Bone marrow (tissue), 2 donors: ENCODE data around the gene TGFB2.
"Not testable (repeated sequence)": the region's sequence is repeated elsewhere in the genome, so short reads cannot be mapped to it uniquely, and the experiment has no call there.

Experiments used
- DNase-seq, 2 donors: peaks; one replicate each; lab custom pipeline; 2025; lab: John Stamatoyannopoulos, UW

TGFB2 gene

DNA sequence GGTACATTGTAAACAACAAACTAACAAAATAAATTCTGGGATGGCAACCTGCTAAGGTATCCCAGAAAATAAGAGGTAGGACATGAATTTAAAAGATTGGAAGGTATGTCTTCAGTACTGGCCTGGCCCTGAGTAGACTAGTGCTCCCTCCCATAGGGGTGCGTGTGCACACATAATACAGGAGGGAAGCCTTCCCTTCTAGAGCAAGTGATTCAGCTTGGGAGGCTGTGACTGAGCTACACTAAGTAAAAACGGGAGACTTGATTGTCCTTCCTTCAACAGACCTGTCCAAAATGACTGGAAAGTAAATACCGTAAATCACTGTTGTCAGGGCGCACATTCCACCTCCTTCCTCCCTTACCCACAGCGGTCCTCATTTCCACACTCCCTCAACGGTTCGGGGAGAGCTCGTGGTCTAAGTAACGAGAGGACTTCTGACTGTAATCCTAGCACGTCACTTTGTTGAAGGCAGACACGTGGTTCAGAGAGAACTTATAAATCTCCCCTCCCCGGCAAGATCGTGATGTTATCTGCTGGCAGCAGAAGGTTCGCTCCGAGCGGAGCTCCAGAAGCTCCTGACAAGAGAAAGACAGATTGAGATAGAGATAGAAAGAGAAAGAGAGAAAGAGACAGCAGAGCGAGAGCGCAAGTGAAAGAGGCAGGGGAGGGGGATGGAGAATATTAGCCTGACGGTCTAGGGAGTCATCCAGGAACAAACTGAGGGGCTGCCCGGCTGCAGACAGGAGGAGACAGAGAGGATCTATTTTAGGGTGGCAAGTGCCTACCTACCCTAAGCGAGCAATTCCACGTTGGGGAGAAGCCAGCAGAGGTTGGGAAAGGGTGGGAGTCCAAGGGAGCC lies at the start of gene TGFB2:
Gene TGFB2 (plus strand): TSS at position 523 of the 859 bp plus-strand sequence. CDS start 1,366 bp downstream, outside the sequence.
- DNase-seq, result no peak

DNA sequence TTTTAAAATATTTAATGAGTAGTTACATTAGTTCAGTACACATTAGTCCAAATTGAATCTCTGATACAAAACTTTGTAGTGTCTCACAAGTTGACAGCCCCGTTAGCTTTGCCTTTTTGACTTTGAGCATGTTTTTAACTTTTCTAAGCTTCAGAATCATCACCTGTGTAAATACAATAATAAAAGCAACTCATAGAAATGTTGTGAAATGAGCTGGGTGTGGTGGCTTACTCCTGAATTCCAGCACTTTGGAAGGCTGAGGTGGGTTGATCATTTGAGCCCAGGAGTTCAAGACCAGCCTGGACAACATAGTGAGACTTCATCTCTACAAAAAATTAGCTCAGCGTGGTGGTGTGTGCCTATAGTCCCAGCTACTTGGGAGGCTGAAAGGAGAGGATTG lies 49.0 kb upstream of the TGFB2 start:
- no peak for DNase-seq

DNA sequence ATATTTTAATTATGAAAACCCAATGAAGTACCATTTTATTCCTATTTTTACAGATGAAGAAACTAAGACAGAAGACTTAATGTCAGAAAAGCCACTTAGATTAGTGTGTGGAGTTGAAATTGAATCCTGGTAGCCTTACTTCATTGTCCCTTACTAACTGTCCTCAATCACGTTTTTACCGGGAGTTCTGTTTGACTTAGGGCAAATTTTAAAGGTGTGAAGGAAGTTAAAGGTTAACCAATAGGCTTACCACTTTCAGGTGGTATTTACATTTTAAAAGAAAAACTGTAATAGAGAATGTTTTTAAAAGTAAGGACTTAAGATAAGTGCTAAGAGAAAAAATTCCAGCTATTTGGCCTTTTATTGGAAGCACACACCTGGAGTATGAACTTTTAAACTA lies 47.7 kb upstream of the TGFB2 start:
- no peak for DNase-seq

DNA sequence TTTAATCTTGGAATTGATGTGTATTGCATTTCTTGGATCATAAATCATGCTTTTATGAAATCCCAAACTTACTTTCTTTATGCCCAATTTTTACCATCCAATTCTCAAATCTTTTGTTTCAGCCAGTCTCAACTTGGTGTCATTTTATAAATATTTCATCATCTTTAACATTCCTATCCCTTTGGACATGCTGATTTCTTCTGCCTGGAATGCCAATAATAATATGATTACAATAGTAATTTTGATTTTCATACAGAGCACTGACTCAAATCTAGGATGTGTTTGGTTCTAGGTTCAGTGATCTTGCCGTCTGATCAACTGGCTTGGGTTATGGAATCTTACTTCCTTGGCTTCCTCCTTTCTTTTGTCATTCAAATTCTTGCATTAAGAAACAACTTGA lies 47.3 kb upstream of the TGFB2 start:
- no peak for DNase-seq

DNA sequence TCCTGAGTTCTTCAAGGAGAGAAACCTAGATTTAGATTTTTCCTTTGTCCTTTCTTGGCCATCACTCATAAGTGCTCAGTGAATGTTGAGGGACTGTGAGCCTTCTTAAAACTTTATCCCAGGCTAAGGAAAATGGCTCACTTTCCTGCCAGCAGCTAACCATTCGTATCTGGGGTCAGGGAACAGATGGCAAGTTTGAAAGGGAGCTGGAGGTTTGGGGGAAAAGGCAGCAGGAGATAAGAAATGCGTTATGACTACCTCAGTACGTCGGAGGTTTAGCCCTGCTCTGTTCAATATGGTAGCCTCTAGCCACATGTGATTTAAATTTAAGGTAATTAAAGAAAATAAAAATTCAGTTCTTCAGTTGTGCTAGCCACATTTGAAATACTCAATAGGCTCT lies 46.7 kb upstream of the TGFB2 start:
- no peak for DNase-seq

DNA sequence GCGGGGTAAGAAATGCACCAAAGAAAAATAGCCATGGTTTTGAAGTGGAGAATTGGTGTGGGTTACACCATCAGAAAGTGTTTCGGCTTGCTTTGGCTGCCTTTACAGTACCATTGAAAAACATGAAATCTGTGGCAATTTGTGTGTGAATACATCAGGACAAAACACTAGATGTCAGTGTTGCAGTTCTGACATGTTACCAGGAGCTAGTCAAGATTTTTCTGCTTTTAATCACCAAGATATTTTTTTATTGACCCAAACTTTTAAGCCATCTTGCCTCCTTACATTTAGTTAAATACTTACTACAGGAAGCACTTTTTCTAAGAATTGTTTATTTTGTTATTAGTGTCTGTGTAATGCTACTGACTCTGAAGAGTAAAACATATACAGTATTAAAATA lies 45.7 kb upstream of the TGFB2 start:
- DNase-seq, result no peak

DNA sequence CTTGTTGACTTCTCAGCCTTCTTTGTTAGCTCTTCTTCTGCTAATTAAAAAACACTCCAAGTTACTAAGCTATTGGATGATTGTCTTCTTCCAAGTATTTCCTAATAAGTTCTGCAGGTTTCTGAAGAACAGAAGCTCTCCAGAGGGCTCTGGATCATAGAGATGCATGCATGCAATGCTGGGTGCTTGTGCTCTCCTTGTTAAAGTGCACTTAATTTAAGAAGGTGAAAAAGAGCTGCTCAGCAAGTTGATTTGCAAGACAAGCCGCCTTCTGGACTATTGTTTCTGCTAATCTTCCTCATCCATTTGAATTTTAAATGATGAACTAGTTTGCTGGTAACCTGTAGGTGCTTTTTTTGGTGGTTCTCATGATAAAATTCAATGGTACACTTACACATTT lies 43.9 kb upstream of the TGFB2 start:
- DNase-seq, result no peak

DNA sequence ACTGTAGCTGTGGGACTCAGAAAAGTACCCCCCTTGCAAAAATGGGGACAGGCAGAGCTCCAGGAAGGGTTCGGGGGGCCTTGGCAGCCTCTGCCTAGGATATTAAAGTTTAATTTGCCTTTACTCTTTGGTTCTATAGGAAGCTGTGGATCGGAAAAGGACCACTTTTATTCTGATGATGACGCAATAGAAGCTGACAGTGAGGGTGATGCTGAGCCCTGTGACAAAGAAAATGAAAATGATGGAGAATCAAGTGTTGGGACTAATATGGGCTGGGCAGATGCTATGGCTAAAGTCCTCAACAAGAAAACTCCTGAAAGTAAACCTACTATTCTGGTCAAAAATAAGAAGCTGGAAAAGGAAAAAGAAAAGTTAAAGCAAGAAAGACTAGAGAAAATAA lies 43.0 kb upstream of the TGFB2 start:
- no peak for DNase-seq

DNA sequence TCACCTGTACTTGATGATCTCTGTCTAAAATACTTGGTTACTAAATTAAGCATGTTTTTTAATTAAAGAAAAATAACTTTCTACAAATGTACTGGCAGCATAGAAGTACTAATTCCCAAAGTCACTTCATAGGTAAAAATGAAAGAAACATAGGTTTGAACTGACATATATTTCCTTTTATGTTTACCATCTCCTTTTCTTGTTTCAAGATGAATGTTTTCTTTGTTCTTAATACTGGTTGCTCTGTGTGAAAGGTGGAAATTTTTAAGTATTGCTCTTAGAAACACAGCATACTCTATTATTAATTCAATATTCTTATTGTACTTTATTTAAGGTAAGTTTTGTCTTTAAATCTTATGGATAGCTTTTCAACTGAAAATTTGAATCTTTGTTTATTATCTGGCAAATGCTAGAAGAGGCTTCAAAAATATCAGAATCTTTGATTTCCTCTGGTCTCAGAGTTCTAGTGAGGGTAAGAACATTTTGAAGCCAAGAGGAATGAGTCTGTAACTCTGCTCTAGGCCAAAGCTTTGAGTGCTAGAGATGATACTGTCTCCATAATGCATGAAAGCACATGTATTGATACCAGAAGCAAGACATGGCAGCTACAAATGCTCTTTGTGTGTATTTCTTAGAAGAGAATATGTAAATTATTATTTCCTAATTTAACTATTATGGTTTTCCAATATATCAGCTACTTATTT lies 41.8 kb upstream of the TGFB2 start:
- no peak for DNase-seq

DNA sequence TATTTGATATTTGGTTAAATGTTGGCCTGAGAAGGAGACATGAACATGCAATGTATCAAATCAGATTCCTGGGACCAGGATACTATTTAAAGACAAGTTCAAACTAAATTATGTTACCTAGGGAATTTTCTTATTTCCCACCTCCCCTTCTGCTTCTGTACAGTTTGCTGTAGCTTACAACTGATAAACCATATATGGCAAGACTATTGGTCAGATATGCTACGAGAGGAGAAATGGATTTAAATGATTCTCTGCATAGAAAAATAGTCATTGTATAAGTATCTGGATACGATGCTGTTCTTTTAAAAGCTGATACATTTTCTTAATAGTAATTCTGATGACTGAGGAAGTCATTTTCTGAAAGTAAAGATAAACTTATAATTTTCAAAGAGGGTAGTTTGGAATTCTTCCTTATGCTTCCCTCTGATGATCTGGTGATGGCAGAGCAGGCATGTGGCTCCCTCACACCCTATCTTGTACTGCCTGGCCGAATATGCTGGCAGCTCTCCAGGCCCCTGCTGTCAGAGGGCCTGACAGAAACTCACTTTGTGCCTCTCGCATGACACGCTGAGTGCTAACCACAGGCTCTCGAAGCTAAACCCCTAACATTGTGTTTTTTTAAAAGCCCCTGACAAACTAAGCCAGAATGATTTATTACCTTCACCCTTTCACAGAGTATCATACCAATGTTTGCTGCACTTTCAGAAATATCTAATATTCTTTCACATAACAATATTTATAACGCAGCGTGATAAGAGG lies 40.7 kb upstream of the TGFB2 start:
- no peak for DNase-seq

DNA sequence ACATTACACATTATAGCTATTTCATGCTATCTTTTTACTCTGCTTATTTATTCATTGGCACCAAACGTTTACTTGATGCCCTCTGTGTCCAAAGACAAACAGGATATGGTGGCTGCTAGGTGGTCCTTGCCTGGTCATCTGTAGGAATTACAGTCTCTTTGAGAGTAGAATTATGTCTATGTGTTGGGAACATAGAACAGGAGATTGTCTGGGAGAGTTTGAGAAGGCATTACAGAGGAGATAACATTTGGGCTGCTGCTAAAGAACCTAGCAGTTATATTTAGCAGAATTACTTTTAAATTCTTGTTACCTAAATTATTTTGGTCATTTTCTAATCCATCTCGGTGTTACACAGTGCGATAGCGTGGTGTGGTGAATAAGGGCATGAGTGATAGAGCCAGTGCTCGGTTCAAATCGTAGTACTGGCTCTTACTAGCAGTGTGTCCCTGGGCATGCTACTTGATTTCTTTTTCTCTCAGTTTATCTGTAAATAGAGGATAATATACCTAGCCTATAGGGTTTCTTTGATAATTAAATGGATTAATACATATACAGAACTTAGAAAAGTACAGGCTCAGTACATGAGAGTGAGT lies 39.6 kb upstream of the TGFB2 start:
- DNase-seq, result no peak

DNA sequence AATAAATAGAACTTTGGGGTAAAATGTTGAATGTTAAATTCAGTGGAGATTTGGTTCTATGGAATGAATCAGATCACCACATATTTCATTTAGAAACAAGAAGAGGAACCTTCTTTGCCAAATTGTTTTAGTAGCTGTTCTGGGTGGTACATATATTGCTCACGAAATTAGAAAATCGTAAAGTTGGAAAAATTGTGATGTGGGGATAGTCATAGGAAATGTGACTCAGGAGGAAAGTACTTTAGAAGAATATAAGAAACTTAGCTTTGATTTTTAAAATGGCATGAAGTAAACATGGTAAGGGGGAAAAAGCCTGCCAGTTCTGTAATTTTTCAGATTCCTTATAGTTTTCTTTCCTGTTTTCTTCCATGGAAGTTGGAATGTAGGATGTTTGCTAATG lies 32.6 kb upstream of the TGFB2 start:
- no peak for DNase-seq

DNA sequence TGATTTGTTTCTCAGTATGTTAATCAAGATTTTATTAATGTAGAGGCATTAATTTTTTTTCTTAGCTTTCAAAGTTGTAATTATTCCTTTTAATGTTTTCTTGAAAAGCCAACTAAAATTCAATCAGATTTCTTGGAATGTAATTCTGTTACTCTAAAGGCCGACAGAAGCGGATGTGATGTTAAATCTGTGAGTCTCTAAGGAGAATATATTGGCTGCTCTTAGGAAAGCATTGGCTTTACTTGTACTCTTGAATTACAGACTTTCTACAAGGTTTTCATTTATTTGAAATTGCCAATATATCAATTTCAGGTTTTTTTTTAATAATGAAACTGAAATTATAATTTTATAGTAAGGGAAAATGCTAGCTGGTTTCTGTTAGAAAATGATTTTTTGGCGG lies 30.8 kb upstream of the TGFB2 start:
- no peak for DNase-seq

DNA sequence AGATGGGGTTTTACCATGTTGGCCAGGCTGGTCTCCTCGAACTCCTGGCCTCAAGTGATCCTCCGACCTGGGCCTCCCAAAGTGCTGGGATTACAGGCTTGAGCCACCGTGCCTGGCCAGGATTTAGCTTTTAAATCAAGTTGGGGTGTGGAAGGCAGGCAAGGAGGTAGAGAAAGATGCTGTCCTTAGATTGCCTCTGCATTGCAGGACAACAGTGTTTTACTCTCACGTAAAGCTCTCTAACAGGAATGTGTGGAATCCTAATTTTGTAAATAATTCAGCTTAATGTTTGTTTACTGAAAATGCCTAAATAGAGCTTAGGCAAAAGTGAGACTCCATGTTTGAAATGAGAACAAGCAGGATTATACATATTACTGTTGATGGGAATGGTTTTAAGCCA lies 29.5 kb upstream of the TGFB2 start:
- no peak for DNase-seq

DNA sequence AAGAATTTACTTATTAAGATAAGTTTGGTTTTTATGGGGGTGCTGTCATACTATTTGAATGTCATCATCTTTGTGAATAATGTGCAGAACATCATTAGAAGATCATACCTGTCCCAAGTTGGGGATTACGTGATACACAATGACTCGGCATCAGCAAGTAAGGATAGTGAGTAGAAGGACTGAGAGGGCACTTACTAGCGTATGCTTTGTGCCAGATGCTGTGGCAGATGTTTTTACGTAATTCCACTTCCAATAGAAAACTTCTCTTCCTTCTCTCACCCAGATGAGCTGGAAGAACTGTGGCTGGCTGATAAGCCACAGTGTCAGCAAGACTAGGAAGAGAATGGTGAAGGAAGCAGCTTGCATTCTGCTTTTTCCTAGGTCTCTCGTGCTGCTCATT lies 28.1 kb upstream of the TGFB2 start:
- no peak for DNase-seq

DNA sequence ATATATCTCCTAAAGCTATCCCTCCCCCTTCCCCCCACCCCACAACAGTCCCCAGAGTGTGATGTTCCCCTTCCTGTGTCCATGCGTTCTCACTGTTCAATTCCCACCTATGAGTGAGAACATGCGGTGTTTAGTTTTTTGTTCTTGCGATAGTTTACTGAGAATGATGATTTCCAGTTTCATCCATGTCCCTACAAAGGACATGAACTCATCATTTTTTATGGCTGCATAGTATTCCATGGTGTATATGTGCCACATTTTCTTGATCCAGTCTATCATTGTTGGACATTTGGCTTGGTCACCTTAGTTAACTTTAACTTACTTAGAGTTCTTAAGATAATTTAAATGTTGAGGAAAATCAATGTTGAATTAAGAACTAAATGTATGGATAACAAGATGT lies 25.0 kb upstream of the TGFB2 start:
- DNase-seq, result not testable (repeated sequence)

DNA sequence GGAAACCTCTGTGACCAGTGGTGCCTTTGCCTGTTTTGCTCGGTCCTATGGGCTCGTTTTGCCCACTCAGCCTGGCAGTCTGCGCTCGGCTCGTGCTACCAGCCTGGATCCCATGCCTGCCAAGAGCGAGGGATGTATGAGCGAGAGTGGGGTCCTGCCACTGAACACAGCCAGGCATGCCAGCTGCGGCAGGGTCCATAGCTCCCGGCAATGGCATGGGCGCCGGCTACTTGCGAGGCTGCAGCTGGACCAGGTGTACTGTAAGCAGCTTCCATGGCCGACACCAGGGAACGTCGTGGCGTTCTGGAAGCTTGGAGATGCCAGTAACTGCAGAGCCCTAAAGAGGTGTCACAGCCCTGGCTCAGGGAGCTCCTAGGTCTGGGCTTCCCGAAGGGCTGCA lies 22.4 kb upstream of the TGFB2 start:
- no peak for DNase-seq

DNA sequence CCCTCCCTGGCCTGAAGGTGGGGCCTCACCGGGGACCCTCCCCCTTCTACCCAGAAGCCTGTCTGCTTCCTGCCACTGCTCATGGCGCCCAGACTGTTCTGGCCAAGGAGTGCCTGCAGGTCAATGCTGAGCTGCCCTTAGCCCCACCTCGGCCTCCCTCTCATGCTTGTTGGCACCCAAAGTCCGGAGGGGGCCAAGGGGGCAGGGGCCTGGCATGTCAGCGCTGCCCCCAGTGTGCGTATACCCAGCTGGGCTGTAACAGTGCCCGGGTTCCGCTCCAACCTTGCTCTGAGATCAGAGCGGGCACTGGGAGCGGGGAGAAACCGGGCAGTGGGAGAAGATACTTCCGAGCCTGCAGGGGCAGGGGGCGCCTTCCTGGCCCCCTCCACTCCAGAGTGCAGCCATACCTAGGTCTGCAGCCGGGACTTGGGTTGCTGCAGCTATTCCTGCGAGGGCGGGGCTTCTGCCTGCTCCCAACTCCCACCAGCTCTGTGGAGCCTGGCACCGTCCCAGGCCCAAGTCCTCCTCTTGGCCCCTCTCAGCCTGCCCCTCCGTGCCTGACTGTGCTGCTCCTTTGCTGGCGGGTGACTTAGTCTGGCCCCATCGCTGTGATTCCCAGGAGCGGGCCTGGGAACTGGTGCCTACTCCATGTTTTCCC lies 21.4 kb upstream of the TGFB2 start:
- no peak for DNase-seq

DNA sequence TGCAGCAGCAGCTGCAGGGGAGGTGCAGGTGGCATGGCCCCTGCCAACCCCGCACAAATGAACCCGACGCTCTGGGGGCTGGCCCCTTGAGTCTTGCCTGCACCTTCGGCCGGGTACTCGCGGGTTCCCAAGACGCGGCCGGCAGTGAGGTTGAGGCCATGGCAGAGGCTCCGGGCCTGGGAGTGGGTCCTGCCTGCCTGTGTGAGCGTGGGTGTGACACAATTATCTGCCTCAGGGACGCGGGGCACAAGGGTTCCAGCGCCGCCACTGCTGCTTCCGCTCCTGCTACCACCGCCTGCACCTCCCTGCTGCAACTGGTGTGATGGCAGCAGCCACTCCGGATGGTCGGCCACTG lies 20.9 kb upstream of the TGFB2 start:
- DNase-seq, result no peak

DNA sequence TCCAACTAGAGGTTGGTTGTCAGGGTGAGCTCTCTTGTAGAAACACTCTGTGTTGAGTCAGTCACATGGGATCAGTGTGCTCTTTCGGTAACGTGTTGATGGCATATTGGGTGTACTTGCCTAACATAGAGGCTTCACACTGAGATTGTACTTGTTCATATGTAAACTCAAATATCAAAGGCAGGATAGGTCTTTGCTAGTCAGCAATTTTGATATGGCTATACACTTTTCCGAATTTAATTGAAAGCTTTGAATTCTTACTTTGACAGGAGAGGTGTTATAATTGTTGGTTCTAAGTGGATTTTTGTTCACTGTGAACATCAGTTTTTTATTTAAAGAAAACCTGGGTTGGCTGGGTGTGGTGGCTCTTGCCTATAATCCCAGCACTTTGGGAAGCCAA lies 16.4 kb upstream of the TGFB2 start:
- DNase-seq, result no peak

DNA sequence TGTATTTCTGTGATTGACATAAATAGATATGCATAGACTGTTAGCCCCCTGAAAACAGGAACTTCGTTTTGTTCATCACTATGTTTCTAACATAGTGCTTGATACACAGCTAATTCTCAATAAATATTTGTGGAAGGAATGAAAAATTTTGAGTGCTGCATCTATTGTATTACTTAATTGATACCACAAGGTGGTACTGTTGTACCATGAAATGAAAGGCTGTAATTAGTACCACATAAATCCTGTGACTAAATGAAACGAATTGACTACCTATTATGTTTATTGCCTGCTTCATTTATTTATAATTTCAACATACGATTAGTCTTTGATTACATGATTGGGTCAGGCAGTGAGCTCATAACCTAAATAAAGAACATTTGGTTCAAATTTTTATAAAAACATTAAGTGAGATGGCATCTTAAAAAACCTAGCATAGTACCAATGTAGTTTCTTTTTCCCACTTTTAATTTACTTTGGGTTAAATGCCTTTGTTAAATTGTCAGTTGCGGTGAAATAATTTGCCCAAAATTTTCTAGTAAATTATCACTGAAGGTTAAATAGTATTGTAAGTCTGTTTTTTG lies 15.0 kb upstream of the TGFB2 start:
- peak in 1 of 2 donors; percentile 22 for DNase-seq

DNA sequence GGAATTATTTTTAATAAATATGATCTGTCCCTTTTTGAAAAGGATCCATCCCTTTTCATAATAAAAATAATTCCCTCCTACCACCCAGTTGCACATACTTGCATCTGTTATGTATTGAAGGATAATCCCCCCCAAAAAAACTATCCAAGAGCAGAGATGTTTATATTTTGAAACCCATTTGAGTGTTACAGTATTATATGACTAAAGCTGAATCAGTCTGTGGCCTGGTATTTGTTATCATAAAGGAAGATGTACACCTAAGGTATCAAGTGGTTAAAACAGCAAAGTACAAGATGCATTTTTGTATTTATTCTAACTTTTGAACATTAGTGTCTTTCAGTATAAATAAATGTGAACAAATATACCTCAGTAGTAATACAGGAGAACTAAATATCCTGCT lies 12.7 kb upstream of the TGFB2 start:
- no peak for DNase-seq
